HG02938 (cell line): ENCODE results near the gene WDR93.
"Not testable (repeated sequence)": the region's sequence is repeated elsewhere in the genome, so short reads cannot be mapped to it uniquely, and the experiment has no call there.

Experiments used
- ATAC-seq: cut with Tn5 transposase; IDR thresholded peaks from one replicate; pipeline ENCODE4 v1.9.1; 2021; ENCODE audit warnings: mild to moderate bottlenecking, moderate library complexity; ENCODE audit not compliant: unreplicated experiment

WDR93 gene

GRCh38 chr15:89681146-89681545 lies 9.5 kb upstream of the WDR93 start:
- ATAC-seq, result no peak

DNA sequence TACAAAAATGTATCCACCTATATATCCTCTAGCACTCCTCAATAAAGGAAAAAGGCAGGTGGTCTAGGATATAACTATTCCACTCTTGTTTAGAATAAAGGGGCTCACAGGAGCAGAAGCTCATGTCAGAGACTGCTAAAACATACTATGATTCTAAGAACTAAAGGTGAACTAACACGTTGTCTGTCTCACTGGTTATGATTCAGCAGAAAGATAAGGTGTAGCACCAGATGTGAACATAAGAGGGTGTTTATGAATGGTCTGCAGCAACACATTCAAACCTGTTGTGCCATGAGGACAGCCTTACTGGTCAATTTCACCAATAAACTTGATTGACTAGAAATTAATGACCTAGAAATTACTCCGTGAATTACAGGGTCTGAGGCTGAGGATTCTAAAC lies 4.6 kb upstream of the WDR93 start:
- no peak for ATAC-seq

GRCh38 chr15:89686522-89686921 lies 4.1 kb upstream of the WDR93 start:
- no peak for ATAC-seq

GRCh38 chr15:89689930-89690275 lies 708 bp upstream of the WDR93 start:
- ATAC-seq, result not testable (repeated sequence)

DNA sequence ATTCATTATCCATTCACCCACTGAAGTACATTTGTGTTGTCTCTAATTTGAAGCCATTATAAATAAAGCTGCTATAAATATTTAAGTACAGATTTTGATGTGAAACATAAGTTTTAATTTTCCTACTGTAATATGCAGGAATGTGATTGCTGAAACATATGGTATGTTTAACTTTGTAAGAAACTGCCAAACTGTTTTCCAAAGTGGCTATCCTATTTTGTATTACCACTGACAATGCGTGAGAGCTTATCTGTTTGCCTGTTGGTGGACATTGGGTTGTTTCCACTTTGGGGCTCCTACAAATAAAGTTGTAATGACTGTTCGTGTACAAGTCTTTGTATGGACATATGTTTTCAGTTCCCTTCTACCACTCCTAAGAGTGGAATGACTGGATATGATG lies 2.5 kb downstream of the WDR93 start:
- ATAC-seq, result no peak

DNA sequence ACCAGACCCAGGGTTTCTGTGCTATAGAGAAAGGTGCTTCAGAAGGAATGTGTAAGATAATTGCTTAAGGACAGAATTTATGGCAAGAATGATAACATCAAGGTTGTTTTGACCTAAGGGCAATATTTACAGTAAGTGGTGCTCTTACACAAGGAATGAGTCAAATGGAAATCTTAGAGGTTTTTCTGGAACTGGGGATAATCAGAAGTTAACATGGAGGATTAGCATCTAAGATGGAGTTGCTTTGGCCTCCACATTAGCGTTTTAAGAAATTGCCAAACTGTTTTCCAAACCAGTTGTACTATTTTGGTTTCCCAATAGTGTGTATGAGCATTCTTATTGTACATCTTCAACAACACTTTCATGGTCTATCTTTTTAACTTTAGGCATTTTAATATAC lies 3.1 kb downstream of the WDR93 start:
- ATAC-seq, result no peak

DNA sequence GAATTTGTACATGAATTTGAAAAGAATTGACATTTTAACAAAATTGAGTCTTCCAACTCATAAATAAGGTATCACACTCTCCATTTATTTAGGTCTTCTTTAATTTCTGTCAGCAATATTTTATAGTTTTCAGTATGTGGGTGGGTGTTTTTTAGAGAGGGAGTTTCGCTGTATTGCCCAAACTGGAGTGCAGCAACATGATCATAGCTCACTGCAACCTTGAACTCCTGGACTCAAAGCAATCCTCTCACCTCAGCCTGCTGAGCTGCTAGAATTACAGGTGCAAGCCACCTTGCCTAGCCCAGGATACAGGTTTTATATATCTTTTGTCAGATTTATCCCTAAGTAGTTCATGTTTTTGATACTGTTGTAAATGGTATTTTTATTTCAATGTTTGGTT lies 4.6 kb downstream of the WDR93 start:
- no peak for ATAC-seq

DNA sequence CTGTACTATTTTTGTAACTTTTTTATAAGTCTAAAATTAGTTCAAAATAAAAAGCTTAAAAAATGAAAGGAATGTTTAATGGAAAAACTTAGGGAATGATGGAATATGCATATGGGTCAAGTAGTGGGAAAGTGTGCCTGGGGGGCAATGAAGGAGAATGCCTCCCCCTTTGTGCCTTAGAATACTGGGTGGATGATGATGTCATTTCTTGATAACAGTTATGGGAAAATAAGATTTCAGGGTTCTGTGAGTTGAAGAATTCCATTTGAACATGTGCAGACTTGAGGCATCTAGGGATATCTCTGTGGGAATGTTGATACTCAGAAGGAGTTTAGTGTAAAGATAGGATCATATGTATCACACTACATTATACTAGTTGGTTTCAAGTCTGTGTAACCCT lies 13.8 kb downstream of the WDR93 start:
- ATAC-seq, result no peak

DNA sequence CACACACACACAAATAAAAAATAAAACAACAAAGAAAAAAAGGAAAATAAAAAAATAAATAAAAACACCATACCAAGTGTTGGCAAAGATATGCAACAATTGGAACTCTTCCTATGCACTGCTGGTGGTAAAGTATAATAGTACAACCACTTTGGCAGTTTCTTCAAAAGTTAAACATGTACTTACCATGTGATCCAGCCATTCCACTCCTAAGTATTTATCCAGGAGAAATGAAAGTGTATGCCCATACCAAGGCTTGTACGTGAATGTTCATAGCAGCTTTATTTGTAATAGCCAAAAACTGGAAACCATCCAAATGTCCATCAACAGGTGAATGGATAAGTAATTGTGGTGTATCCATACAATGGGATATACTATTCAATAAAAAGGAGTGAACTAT lies 17.0 kb downstream of the WDR93 start:
- no peak for ATAC-seq

DNA sequence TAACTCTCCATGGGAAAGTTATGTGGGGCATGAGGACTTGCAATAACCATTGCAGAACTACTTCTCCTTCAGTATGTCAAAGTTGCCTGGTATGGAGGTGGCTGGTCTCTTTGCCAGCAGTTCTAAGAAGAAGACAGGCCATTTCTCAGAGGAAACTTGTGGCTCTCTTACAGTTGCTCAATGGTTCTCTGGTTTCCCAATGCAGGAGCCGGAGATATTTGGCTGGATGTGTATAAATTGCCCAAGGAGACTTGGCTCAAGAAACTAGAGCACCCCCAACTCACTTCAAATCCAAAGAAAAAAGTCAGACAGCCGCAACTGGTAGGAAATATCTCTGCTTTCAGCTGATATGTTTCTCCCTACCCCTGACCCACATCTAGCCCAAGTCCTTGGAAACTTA lies 24.2 kb downstream of the WDR93 start:
- no peak for ATAC-seq

DNA sequence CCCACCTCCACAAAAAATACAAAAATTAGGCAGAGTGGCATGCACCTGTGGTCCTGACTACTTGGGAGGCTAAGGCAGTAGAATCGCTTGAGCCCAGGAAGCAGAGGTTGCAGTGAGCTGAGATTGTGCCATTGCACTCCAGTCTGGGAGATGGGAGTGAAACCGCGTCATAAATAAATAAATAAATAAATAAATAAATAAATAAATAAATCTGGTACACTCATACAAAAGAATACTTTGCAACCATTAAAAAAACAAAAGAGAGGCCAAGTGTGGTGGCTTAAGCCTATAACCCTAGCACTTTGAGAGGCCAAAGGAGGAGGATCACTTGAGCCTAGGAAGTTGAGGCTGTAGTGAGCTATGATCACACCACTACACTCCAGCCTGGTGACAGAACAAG lies 32.4 kb downstream of the WDR93 start:
- ATAC-seq, result no peak

- no peak for ATAC-seq
Measured at GRCh38 chr15:89724621-89725020, 34.0 kb downstream of the WDR93 start.

- no peak for ATAC-seq
Measured at GRCh38 chr15:89725064-89725463, 34.5 kb downstream of the WDR93 start.

DNA sequence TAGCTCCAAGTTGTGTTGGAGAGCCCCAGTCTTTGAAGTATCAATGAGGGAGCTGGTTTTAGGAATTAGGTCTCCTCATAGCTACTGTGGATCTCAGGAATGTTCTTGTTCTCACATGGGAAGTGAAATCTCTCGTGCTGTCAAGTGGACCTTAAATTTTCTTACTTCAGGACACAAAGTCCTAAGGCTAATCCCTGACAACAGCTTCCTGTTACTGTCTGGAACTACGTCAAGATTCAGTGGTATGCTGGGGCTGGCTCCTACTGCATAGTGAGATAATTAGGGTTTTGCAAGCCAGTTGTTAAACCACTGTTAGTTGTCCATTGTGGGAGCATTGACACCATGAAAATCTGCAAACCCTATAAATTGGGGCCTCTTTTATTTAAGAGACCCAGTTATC lies 37.6 kb downstream of the WDR93 start:
- ATAC-seq, result no peak

- no peak for ATAC-seq
Measured at GRCh38 chr15:89731275-89731674, 40.7 kb downstream of the WDR93 start.

DNA sequence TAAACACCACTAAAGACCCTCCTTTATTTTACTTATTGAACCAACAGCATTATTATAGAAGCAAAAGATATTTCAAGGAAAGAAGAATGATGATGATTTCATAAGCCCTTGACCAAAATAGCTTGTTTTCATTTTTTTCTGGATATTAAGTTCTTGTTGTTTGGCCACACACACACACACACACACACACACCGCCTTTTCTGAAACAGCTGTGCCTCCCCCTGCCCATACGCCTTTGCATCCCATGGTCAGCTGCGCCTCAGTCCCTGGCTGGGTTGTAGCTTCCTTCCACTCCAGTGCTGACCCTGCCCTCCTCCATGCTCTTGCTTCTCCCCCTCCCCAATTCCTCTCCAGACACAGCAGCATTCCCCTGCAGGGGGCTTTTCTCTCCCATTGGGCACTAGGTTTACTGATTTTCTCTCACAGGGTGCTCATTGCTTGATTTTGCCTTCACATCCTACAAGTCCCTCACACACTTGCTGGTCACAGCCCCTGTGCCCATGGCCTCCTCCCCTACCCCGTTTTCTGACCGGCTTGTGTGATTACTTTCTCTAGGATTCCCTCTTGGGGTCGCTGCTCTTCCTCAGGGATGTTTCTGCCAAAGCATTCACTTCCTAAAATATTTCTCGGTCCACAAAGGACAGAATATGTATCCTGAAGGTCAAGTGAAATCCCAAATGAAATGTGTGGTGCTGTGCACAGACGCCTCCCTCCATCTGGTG lies 42.0 kb downstream of the WDR93 start:
- no peak for ATAC-seq

GRCh38 chr15:89735773-89736172 lies 45.2 kb downstream of the WDR93 start:
- no peak for ATAC-seq

- peak; percentile 64 for ATAC-seq
Measured at GRCh38 chr15:89740137-89740536, 49.5 kb downstream of the WDR93 start.

- no peak for ATAC-seq
Measured at GRCh38 chr15:89743011-89743410, 52.4 kb downstream of the WDR93 start.

- no peak for ATAC-seq
Measured at GRCh38 chr15:89743594-89743993, 53.0 kb downstream of the WDR93 start.

DNA sequence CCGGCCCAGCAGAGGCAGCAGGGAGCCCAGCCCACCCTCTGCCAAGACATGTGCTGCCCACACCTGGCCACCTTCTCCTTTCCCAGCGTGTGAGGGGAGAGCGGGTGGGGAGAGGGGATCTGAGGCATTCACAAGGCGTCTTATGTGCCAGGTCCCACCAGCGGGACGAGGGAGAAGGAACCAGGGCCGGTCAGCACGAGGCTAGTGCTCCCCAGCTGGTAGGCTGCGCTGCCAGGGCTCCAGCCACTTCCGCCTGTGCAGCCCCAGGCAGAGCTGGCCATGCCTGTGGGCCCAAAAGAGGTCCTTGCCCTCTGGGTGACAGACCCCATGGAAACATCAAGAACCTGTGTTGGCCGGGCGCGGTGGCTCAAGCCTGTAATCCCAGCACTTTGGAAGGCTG lies 54.5 kb downstream of the WDR93 start:
- no peak for ATAC-seq

GRCh38 chr15:89745768-89746167 lies 55.2 kb downstream of the WDR93 start:
- no peak for ATAC-seq

DNA sequence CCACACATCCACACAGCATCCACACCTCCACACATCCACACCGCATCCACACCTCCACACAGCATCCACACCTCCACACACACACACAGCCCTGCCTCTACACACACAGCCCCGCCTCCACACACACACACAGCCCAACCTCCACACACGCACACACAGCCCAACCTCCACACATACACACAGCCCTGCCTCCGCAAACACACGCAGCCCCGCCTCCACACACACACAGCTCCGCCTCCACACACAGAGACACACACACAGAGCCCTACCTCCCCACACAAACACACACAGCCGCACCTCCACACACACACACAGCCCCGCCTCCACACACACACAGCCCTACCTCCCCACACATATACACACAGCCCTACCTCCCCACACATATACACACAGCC lies 55.8 kb downstream of the WDR93 start:
- no peak for ATAC-seq
